Keratinocyte (primary cell): ENCODE results near the gene PDE3A. TPM values are rescaled to one million over a fixed set of nuclear protein-coding genes. Genes with fewer than 3 reads are reported as not detected.

ENCODE experiments used
- DNase-seq: peaks from one replicate; pipeline ENCODE4 v3.0.0-alpha.2; 2011; ENCODE audit warnings: low read depth, missing footprints, low spot score
- FAIRE-seq: peaks from 2 replicates; lab custom pipeline; 2011; peaks lifted over from hg19 to GRCh38; lab: Jason Lieb, UNC
- H2AFZ ChIP-seq: 2 replicates; pipeline ENCODE4 v1.6.0; 2012; ENCODE audit warnings: low read length, control low read depth, inconsistent platforms; ENCODE audit not compliant: control insufficient read depth
- H3K27ac ChIP-seq: 2 replicates; pipeline ENCODE4 v1.5.1; 2011; ENCODE audit warnings: low read length; ENCODE audit not compliant: control insufficient read depth, insufficient read depth
- H3K27me3 ChIP-seq: 3 replicates; pipeline ENCODE4 v1.6.0; 2011; ENCODE audit warnings: low read length; ENCODE audit not compliant: control insufficient read depth, insufficient read depth; ENCODE audit errors: extremely low read depth
- H3K36me3 ChIP-seq, 2 experiments: 2 replicates in 1 of 2; 3 replicates in 1 of 2; pipeline ENCODE4 v1.5.1; 2011; ENCODE audit warnings: low read length in 2 of 2, mild to moderate bottlenecking in 1 of 2; ENCODE audit not compliant: control insufficient read depth in 2 of 2, insufficient read depth in 2 of 2; ENCODE audit errors: extremely low read depth in 1 of 2
- H3K4me1 ChIP-seq: 3 replicates; pipeline ENCODE4 v1.5.1; 2011; ENCODE audit warnings: low read length; ENCODE audit not compliant: control insufficient read depth, insufficient read depth; ENCODE audit errors: extremely low read depth
- H3K4me2 ChIP-seq: 3 replicates; pipeline ENCODE4 v1.6.0; 2011; ENCODE audit warnings: low read depth, low read length; ENCODE audit not compliant: control insufficient read depth, insufficient read depth; ENCODE audit errors: extremely low read depth
- H3K4me3 ChIP-seq, 3 experiments: fragments of 200-600 bp in 1 of 3; sonication (generic) in 1 of 3; 2 replicates in 2 of 3; 3 replicates in 1 of 3; pipeline ENCODE4 v1.5.1; 2011 to 2016; ENCODE audit warnings: low read length in 3 of 3, mild to moderate bottlenecking in 3 of 3, control low read depth in 2 of 3, inconsistent platforms in 1 of 3, low read depth in 1 of 3, mixed read lengths in 1 of 3, mixed run types in 1 of 3, moderate library complexity in 1 of 3; ENCODE audit not compliant: control insufficient read depth in 2 of 3, insufficient read depth in 2 of 3; ENCODE audit errors: extremely low read depth in 1 of 3
- H3K79me2 ChIP-seq: 2 replicates; pipeline ENCODE4 v1.6.0; 2012; ENCODE audit warnings: low read length; ENCODE audit not compliant: control insufficient read depth, insufficient read depth
- H3K9ac ChIP-seq: 3 replicates; pipeline ENCODE4 v1.6.0; 2011; ENCODE audit warnings: low read length; ENCODE audit not compliant: control insufficient read depth, insufficient read depth; ENCODE audit errors: extremely low read depth
- H3K9me1 ChIP-seq: 3 replicates; pipeline ENCODE4 v1.6.0; 2011; ENCODE audit warnings: low read length; ENCODE audit not compliant: control insufficient read depth, insufficient read depth; ENCODE audit errors: extremely low read depth
- H3K9me3 ChIP-seq: 2 replicates; pipeline ENCODE4 v1.5.1; 2012; ENCODE audit warnings: low read depth, low read length; ENCODE audit not compliant: control insufficient read depth
- H4K20me1 ChIP-seq: 3 replicates; pipeline ENCODE4 v1.6.0; 2011; ENCODE audit warnings: low read length; ENCODE audit not compliant: control insufficient read depth, insufficient read depth; ENCODE audit errors: extremely low read depth
- CTCF ChIP-seq, 3 experiments: IDR thresholded peaks in 1 of 3; conservative IDR thresholded peaks in 1 of 3; optimal IDR thresholded peaks in 1 of 3; 2 replicates in 2 of 3; 3 replicates in 1 of 3; pipeline versions ENCODE3 to v1.5.1; 2011; ENCODE audit warnings: low read length in 3 of 3, mild to moderate bottlenecking in 3 of 3, moderate library complexity in 2 of 3, control low read depth in 1 of 3, inconsistent platforms in 1 of 3; ENCODE audit not compliant: insufficient read depth in 2 of 3; ENCODE audit errors: extremely low read depth in 1 of 3
- EZH2 ChIP-seq: IDR thresholded peaks from one replicate; pipeline ENCODE4 v1.6.1; 2012; ENCODE audit warnings: inconsistent platforms, mild to moderate bottlenecking, low read length, moderate library complexity
- dilution Hi-C: fragments of 300-500 bp; cut with MboI; formaldehyde crosslinking; loops from one replicate; pipeline ENCODE4 v1.7.0; 2020; ENCODE audit warnings: low sequenced_read_pairs; ENCODE audit not compliant: extremely low pct_ligation_motif_present
- polyA plus RNA-seq, 5 experiments: library from polyadenylated mRNA; depleted of rRNA in 3 of 5; stranded (reverse) in 3 of 5; stranded (forward) in 1 of 5; unstranded in 1 of 5; fragments of >200 nt; gene quantifications; 1 replicate in 1 of 5; 2 replicates in 3 of 5; 3 replicates in 1 of 5; pipeline versions ENCODE4 v1.2.1 to v1.2.3, GENCODE V29; 2011 to 2012; ENCODE audit warnings: missing spikeins in 2 of 5, low read depth in 1 of 5, low replicate concordance in 1 of 5

PDE3A gene
- polyA plus RNA-seq, 1 donor (not counting 4 experiments of a cell fraction or from before 2014, with no cell fraction given): 0.01 TPM

- no peaks in the 10 kb centered on the region for H3K9me1 ChIP-seq
- H2AFZ ChIP-seq: no peak overlapping the region
- H3K79me2 ChIP-seq: no peaks in the 10 kb centered on the region
- TF ChIP-seq CTCF (optimal IDR thresholded peaks at IDR 0.05 in 1 of 3, IDR thresholded peaks at IDR 0.05 in 1 of 3, conservative IDR thresholded peaks at IDR 0.05 in 1 of 3; ENCODE audit: extremely low read depth in 1 of 3, insufficient read depth in 2 of 3, low read length in 3 of 3) (peak in 1 of 3 experiments; percentile 7), EZH2 (no peak)
- H3K9me3 ChIP-seq: no peaks in the 10 kb centered on the region
- no peak for DNase-seq
- H3K9ac ChIP-seq: no peak overlapping the region
- H3K4me1 ChIP-seq: no peaks in the 10 kb centered on the region
- no peak overlapping the region for H3K27ac ChIP-seq
- no peak for FAIRE-seq
- dilution Hi-C loops: no loop called here
- H3K4me2 ChIP-seq: no peak overlapping the region
- no peak overlapping the region for H3K4me3 ChIP-seq
- H3K36me3 ChIP-seq: no peaks in the 10 kb centered on the region
- no peaks in the 10 kb centered on the region for H3K27me3 ChIP-seq
- H4K20me1 ChIP-seq: no peaks in the 10 kb centered on the region
Observed at GRCh38 chr12:20601668-20602280, 233.4 kb downstream of the PDE3A start.

GRCh38 chr12:20602641-20603391, 234.5 kb downstream of the PDE3A start:
- no peaks in the 10 kb centered on the region for H3K4me1 ChIP-seq
- H3K9me1 ChIP-seq: no peaks in the 10 kb centered on the region
- no peaks in the 10 kb centered on the region for H3K9me3 ChIP-seq
- H3K36me3 ChIP-seq: no peaks in the 10 kb centered on the region
- dilution Hi-C loops: no loop called here
- FAIRE-seq (no peak), DNase-seq (no peak)
- TF ChIP-seq CTCF (optimal IDR thresholded peaks at IDR 0.05 in 1 of 3, IDR thresholded peaks at IDR 0.05 in 1 of 3, conservative IDR thresholded peaks at IDR 0.05 in 1 of 3; ENCODE audit: extremely low read depth in 1 of 3, insufficient read depth in 2 of 3, low read length in 3 of 3): no peak
- no peak overlapping the region for H3K4me3 ChIP-seq
- no peaks in the 10 kb centered on the region for H4K20me1 ChIP-seq
- H3K27me3 ChIP-seq: no peaks in the 10 kb centered on the region
- no peaks in the 10 kb centered on the region for H3K79me2 ChIP-seq
- H3K27ac ChIP-seq: no peak overlapping the region
- no peak overlapping the region for H3K4me2 ChIP-seq
- H2AFZ ChIP-seq: no peak overlapping the region
- H3K9ac ChIP-seq: no peak overlapping the region
